HL-60 (cell line): ENCODE results near the gene STIM2.

Source experiments
- GABPA ChIP-seq: IDR thresholded peaks from 2 replicates; pipeline ENCODE4 v1.6.1; 2012; ENCODE audit warnings: low read depth
- POLR2AphosphoS5 ChIP-seq: IDR thresholded peaks from 2 replicates; pipeline ENCODE4 v1.6.1; 2012; ENCODE audit warnings: low read depth
- REST ChIP-seq: IDR thresholded peaks from 2 replicates; pipeline ENCODE4 v1.6.1; 2012; ENCODE audit warnings: low read depth; ENCODE audit not compliant: insufficient replicate concordance
- SPI1 ChIP-seq: IDR thresholded peaks from 2 replicates; pipeline ENCODE4 v1.6.1; 2012; ENCODE audit warnings: low read depth, mild to moderate bottlenecking, borderline replicate concordance
- TF ChIP-seq, protein P1 (sequence below): IDR thresholded peaks from one replicate; pipeline ENCODE4 v1.5.1; 2011; ENCODE audit warnings: low read length, control low read depth, inconsistent platforms; ENCODE audit not compliant: insufficient read depth

GRCh38 chr4:26840786-26841185, 19.9 kb upstream of the STIM2 start:
- TF ChIP-seq, protein P1, sequence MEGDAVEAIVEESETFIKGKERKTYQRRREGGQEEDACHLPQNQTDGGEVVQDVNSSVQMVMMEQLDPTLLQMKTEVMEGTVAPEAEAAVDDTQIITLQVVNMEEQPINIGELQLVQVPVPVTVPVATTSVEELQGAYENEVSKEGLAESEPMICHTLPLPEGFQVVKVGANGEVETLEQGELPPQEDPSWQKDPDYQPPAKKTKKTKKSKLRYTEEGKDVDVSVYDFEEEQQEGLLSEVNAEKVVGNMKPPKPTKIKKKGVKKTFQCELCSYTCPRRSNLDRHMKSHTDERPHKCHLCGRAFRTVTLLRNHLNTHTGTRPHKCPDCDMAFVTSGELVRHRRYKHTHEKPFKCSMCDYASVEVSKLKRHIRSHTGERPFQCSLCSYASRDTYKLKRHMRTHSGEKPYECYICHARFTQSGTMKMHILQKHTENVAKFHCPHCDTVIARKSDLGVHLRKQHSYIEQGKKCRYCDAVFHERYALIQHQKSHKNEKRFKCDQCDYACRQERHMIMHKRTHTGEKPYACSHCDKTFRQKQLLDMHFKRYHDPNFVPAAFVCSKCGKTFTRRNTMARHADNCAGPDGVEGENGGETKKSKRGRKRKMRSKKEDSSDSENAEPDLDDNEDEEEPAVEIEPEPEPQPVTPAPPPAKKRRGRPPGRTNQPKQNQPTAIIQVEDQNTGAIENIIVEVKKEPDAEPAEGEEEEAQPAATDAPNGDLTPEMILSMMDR = no peak
- no peak for TF ChIP-seq POLR2AphosphoS5
- TF ChIP-seq REST = no peak
- TF ChIP-seq GABPA = no peak
- no peak for TF ChIP-seq SPI1
